ENCODE measurements around the gene FAM234B.

Gene FAM234B

DNA sequence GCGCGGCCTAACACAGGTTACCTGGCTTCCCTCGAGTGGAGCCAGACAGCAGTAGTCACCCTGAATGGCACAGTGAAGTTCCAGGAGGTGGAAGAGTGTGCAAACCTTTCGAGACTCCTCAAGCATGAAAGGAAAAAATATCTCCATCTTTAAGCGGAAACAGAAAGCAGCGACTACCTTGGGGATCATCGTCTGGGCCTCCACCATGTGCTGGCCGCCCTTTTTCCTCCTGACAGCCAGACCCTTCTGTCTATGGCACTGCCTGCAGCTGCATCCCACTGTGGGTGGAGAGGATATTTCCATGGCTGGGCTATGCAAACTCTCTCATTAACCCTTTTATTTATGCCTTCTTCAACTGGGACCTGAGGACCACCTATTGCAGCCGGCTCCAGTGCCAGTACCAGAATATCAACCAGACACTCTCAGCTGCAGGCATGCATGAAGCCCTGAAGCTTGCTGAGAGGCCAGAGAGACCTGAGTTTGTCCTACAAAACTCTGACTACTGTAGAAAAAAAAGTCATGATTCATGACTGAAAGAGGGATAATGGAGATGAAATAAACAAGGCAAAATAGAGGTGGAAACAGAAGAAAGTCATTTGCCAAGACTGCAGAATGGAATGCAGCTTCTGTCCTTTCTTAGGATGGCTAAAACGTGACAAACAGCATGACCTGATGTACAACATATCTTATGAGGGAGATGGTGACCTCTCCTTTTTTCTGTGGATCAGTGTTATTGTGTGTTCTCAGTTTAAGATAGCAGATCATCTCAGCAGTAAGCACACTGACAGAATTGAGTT lies 41.7 kb upstream of the FAM234B start:
- H3K27ac ChIP-seq (ENCODE audit: low read depth, low read length), result no peak overlapping the region
- no peak overlapping the region for H3K9ac ChIP-seq (ENCODE audit: low read length)
- no peaks in the 10 kb centered on the region for H3K36me3 ChIP-seq (ENCODE audit: control insufficient read depth, insufficient read depth, low read length)
- no peak overlapping the region for H3K4me3 ChIP-seq (ENCODE audit: low read length)
- H3K27me3 ChIP-seq (ENCODE audit: control insufficient read depth, insufficient read depth, low read length), result no peaks in the 10 kb centered on the region
- H3K4me1 ChIP-seq (ENCODE audit: control insufficient read depth, insufficient read depth, low read length), result peaks cover 6% of the 10 kb centered on the region

DNA sequence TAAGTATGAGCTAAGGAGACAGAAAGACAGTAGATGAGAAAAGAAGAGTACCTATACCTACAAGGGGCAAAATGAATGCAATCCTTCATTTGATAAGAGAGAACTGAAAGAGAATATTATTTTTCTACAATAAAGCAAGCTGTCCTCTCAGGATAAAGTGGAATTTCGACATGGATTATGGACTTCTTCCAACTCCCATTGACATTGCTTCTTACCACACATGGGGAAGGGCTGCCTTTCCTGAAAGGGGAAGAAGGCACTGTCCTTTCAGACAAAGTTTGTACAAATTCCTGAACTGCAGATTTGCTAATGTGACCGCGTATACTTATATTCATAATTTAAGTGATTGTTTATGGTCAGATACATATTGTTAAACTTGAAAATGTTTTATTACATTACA lies 39.8 kb upstream of the FAM234B start:
- H3K27ac ChIP-seq (ENCODE audit: low read depth, low read length), result no peak overlapping the region
- no peak overlapping the region for H3K9ac ChIP-seq (ENCODE audit: low read length)
- no peaks in the 10 kb centered on the region for H3K27me3 ChIP-seq (ENCODE audit: control insufficient read depth, insufficient read depth, low read length)
- no peak overlapping the region for H3K4me3 ChIP-seq (ENCODE audit: low read length)
- no peaks in the 10 kb centered on the region for H3K36me3 ChIP-seq (ENCODE audit: control insufficient read depth, insufficient read depth, low read length)
- no peaks in the 10 kb centered on the region for H3K4me1 ChIP-seq (ENCODE audit: control insufficient read depth, insufficient read depth, low read length)

DNA sequence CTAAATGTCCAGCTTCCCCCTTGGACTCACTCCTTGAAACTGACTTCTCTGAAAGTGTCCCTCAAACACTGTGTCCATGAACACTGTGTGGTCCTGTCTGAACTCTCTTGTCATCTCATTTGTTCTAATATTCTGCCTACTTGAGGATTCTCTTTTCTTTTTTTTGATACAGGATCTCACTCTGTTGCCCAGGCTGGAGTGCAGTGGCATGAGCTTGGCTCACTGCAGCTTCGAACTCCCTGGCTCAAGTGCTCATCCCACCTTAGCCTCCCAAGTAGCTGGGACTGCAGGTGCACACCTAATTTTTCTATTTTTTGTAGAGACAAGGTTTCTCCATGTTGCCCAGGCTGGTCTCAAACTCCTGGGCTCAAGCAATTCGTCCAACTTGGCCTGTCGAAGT lies 39.2 kb upstream of the FAM234B start:
- no peak overlapping the region for H3K4me3 ChIP-seq (ENCODE audit: low read length)
- no peak overlapping the region for H3K9ac ChIP-seq (ENCODE audit: low read length)
- no peaks in the 10 kb centered on the region for H3K4me1 ChIP-seq (ENCODE audit: control insufficient read depth, insufficient read depth, low read length)
- no peaks in the 10 kb centered on the region for H3K27me3 ChIP-seq (ENCODE audit: control insufficient read depth, insufficient read depth, low read length)
- no peak overlapping the region for H3K27ac ChIP-seq (ENCODE audit: low read depth, low read length)
- H3K36me3 ChIP-seq (ENCODE audit: control insufficient read depth, insufficient read depth, low read length), result no peaks in the 10 kb centered on the region

DNA sequence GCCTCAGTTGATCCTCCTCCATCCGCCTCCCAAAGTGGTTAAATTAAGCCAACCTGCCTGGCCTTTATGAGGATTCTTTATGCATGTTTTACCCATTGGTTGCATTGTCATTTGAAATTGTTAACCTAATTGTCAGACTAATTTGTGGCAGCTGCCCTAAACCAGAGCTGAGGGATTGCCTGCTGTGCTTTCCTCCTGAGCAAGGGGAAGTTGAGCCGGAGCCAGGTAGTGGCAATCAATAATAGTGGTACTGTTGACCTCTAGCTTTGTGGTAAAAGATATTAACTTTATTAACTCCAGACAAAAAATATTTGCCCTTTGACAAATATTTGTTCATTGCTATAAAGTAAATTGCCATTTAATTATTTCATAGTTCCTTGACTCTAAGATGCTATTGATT lies 38.5 kb upstream of the FAM234B start:
- no peak overlapping the region for H3K27ac ChIP-seq (ENCODE audit: low read depth, low read length)
- H3K27me3 ChIP-seq (ENCODE audit: control insufficient read depth, insufficient read depth, low read length), result no peaks in the 10 kb centered on the region
- no peak overlapping the region for H3K4me3 ChIP-seq (ENCODE audit: low read length)
- H3K4me1 ChIP-seq (ENCODE audit: control insufficient read depth, insufficient read depth, low read length), result no peaks in the 10 kb centered on the region
- no peak overlapping the region for H3K9ac ChIP-seq (ENCODE audit: low read length)
- H3K36me3 ChIP-seq (ENCODE audit: control insufficient read depth, insufficient read depth, low read length), result no peaks in the 10 kb centered on the region

DNA sequence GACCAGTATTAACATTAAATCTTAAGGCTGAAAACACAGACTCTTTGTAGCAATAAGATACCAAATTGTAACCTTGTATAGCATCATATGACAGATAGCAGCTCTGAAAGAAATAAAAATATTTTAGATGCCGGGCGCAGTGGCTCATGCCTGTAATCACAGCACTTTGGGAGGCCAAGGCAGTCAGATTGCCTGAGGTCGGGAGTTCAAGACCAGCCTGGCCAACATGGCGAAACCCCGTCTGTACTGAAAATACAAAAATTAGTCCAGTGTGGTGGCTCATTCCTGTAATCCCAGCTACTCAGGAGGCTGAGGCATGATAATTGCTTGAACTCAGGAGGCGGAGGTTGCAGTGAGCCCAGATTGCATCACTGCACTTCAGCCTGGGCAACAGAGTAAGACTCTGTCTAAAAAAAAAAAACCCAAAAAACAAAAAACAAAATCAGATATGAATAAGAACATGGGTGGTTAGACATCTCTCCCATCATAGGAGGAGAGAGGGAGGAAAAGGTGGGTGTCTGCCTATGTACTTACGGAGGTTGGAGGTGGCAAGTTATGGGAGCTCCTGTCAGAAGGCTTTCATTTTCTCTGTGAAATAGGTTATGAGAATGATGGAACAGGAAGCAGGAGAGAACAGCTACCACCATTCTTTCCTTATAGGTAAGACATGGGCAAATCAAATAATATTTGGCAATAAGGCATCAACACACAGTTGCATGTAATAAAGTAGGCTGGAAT lies 36.5 kb upstream of the FAM234B start:
- Histone ChIP-seq H3K27ac (ENCODE audit: low read depth, low read length) (no peak overlapping the region), H3K36me3 (ENCODE audit: control insufficient read depth, insufficient read depth, low read length) (no peaks in the 10 kb centered on the region), H3K4me1 (ENCODE audit: control insufficient read depth, insufficient read depth, low read length) (no peaks in the 10 kb centered on the region), H3K4me3 (ENCODE audit: low read length) (no peak overlapping the region), H3K27me3 (ENCODE audit: control insufficient read depth, insufficient read depth, low read length) (no peaks in the 10 kb centered on the region), H3K9ac (ENCODE audit: low read length) (no peak overlapping the region)

DNA sequence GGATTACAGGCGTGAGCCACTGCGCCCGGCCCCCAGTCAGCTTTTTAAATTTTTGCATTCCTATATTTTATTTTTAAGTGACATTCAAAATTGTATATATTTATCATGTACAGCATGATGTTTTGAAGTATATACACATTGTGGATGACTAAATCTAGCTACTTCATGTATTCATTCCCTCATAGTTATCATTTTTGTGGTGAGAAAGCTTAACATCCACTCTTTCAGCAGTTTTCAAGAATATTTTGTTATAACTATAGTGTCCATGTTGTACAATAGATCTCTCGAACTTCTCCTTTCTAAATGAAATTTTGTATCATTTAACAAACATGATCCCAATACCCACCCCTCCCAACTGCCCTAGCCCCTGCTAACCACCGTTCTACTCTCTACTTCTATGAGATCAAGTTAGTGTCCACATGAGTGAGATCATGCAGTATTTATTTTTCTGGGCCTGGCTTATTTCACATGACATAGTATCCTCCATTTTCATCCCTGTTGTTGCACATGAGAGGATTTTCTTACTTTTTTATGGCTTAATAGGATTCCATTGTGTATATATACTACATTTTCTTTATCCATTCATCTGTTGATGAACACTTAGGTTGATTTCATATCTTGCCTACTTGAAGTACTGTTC lies 35.3 kb upstream of the FAM234B start:
- H3K4me1 ChIP-seq (ENCODE audit: control insufficient read depth, insufficient read depth, low read length), result no peaks in the 10 kb centered on the region
- no peaks in the 10 kb centered on the region for H3K27me3 ChIP-seq (ENCODE audit: control insufficient read depth, insufficient read depth, low read length)
- H3K4me3 ChIP-seq (ENCODE audit: low read length), result no peak overlapping the region
- H3K36me3 ChIP-seq (ENCODE audit: control insufficient read depth, insufficient read depth, low read length), result no peaks in the 10 kb centered on the region
- H3K27ac ChIP-seq (ENCODE audit: low read depth, low read length), result no peak overlapping the region
- no peak overlapping the region for H3K9ac ChIP-seq (ENCODE audit: low read length)

DNA sequence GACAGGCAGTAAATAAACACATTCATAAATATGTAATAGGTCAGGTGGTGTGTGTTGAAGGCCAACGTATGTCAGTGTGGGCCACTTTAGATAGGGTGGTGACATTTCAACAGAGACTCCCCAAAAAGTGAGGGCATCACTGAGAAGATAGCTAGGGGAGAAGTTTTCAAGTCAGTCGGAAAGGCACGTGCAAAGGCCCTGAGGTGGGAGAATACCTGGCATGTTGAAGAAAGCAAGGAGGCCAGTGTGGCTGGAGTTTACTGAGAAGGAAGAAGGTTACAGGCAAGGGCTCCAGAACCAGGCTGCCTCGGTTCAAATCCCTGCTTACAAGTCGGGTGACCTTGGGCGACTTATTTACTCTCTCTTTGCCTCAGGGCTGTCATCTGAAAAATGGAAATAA lies 33.1 kb upstream of the FAM234B start:
- H3K36me3 ChIP-seq (ENCODE audit: control insufficient read depth, insufficient read depth, low read length), result no peaks in the 10 kb centered on the region
- H3K9ac ChIP-seq (ENCODE audit: low read length), result no peak overlapping the region
- no peak overlapping the region for H3K4me3 ChIP-seq (ENCODE audit: low read length)
- no peaks in the 10 kb centered on the region for H3K4me1 ChIP-seq (ENCODE audit: control insufficient read depth, insufficient read depth, low read length)
- H3K27ac ChIP-seq (ENCODE audit: low read depth, low read length), result no peak overlapping the region
- H3K27me3 ChIP-seq (ENCODE audit: control insufficient read depth, insufficient read depth, low read length), result no peaks in the 10 kb centered on the region

DNA sequence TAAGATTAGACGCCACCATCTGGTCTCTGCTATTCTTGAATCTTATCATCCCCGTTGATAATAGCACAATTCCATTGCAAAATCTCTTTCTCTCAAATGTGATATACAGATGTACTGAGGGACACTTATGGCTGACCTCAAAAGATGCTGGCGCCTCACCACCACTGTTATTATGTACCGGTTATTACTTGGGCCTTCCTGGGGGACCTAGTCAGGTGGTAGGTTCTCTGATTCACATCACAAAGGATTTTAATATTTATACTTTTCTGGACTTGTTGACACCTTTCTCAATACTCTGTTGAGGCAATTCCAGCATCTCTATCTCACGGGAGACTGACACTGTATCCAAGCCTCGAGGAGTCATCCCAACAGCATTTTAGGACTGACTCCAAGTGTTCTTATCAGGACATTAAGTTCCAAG lies 21.3 kb upstream of the FAM234B start:
- no peaks in the 10 kb centered on the region for H3K27me3 ChIP-seq (ENCODE audit: control insufficient read depth, insufficient read depth, low read length)
- no peak overlapping the region for H3K9ac ChIP-seq (ENCODE audit: low read length)
- no peaks in the 10 kb centered on the region for H3K36me3 ChIP-seq (ENCODE audit: control insufficient read depth, insufficient read depth, low read length)
- H3K4me3 ChIP-seq (ENCODE audit: low read length), result no peak overlapping the region
- H3K27ac ChIP-seq (ENCODE audit: low read depth, low read length), result no peak overlapping the region
- no peaks in the 10 kb centered on the region for H3K4me1 ChIP-seq (ENCODE audit: control insufficient read depth, insufficient read depth, low read length)

DNA sequence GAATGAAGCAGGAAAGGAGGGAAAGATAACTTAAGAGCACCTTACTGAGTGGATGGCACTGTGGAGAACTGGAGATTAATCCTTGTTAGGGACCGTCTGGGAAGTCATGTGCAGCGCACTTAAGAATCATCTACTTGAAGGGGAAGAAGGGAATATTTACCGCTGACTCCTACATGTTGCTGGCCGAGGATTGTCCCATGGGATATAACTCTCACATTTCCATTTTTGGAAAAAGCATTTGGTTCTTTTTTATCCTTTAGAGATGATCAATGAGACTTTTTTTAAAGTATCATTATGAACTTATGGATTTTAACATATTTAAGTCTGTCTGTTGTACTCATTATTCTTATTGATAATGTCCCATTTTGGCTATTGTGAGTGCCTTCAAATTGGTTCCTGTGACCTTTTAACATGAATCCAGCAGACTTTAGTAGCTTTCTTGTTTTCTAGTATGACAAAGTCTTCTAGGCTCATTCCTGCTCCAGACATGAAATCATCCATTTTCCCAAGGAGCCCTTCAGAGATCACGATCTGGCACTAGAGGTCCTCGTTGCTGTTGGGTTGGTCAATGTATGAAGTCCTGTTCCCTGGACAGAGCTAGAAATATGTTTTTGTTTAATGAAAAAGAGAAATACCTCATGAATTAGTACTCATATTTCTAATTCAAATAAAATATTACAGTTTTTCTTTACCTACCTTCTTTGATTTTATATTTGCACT lies 20.2 kb upstream of the FAM234B start:
- no peaks in the 10 kb centered on the region for H3K36me3 ChIP-seq (ENCODE audit: control insufficient read depth, insufficient read depth, low read length)
- H3K4me1 ChIP-seq (ENCODE audit: control insufficient read depth, insufficient read depth, low read length), result no peaks in the 10 kb centered on the region
- no peak overlapping the region for H3K4me3 ChIP-seq (ENCODE audit: low read length)
- no peak overlapping the region for H3K27ac ChIP-seq (ENCODE audit: low read depth, low read length)
- no peaks in the 10 kb centered on the region for H3K27me3 ChIP-seq (ENCODE audit: control insufficient read depth, insufficient read depth, low read length)
- no peak overlapping the region for H3K9ac ChIP-seq (ENCODE audit: low read length)

DNA sequence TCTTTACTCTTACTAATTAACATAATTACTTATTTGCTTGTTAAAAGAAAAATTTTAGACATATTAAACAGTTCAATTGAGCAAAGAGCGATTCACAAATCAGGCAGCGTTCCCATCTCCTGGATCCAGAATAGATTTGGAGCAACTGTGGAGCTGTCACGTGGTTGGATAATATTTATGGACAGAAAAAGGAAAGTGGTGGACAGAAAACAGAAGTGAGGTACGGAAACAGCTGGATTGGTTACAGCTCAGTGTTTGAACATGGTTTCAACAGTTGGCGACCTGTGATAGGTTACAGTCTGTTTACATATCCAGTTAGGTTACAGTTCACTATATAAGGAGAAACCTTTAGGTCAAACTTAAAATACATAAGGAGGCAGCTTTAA lies 19.7 kb upstream of the FAM234B start:
- no peaks in the 10 kb centered on the region for H3K36me3 ChIP-seq (ENCODE audit: control insufficient read depth, insufficient read depth, low read length)
- no peak overlapping the region for H3K27ac ChIP-seq (ENCODE audit: low read depth, low read length)
- no peaks in the 10 kb centered on the region for H3K27me3 ChIP-seq (ENCODE audit: control insufficient read depth, insufficient read depth, low read length)
- H3K4me1 ChIP-seq (ENCODE audit: control insufficient read depth, insufficient read depth, low read length), result no peaks in the 10 kb centered on the region
- no peak overlapping the region for H3K4me3 ChIP-seq (ENCODE audit: low read length)
- H3K9ac ChIP-seq (ENCODE audit: low read length), result no peak overlapping the region

DNA sequence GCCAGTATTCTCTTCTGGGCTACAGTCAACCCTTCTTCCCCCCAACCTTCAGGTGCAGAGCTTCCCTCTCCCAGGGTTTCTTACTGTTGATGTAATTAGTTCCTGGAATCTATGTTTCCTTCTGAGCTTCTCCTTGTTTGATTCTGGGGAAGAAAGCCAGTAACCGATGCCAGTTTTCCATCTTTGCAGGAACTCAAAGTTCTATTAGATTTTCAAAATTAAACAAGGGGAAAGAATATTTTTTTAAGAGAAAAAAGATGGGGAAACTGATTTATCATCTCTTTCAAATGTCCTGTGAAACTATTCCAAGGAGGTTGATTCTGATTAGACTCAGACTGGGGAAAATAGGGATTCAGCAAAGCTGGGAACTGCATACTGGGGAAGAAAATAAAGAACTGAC lies 17.9 kb upstream of the FAM234B start:
- Histone ChIP-seq H3K4me1 (ENCODE audit: control insufficient read depth, insufficient read depth, low read length) (no peaks in the 10 kb centered on the region), H3K4me3 (ENCODE audit: low read length) (no peak overlapping the region), H3K9ac (ENCODE audit: low read length) (no peak overlapping the region), H3K27me3 (ENCODE audit: control insufficient read depth, insufficient read depth, low read length) (no peaks in the 10 kb centered on the region), H3K27ac (ENCODE audit: low read depth, low read length) (no peak overlapping the region), H3K36me3 (ENCODE audit: control insufficient read depth, insufficient read depth, low read length) (no peaks in the 10 kb centered on the region)

DNA sequence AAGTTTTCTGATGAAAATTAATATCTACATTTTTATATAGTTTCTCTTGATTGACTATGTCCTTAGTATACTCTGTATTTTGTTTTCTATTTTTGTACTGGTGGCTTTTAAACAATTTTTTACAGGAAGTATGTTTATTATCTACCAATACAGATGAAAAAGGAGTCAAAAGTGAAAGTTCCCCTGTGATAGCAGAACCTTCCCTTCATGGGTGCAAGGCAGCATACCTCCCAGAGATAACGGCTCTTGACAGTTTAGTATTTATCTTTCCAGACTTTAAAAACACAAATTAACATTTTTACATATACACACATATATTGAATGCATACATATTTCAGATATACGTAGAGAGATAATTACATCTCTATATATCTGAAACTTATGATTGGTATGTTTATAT lies 17.1 kb upstream of the FAM234B start:
- Histone ChIP-seq H3K36me3 (ENCODE audit: control insufficient read depth, insufficient read depth, low read length) (no peaks in the 10 kb centered on the region), H3K4me3 (ENCODE audit: low read length) (no peak overlapping the region), H3K27ac (ENCODE audit: low read depth, low read length) (no peak overlapping the region), H3K4me1 (ENCODE audit: control insufficient read depth, insufficient read depth, low read length) (no peaks in the 10 kb centered on the region), H3K27me3 (ENCODE audit: control insufficient read depth, insufficient read depth, low read length) (no peaks in the 10 kb centered on the region), H3K9ac (ENCODE audit: low read length) (no peak overlapping the region)
